AG10803 (cell line): Measurements from ENCODE around the gene HNRNPU.

ENCODE experiments used
- DNase-seq: peaks from one replicate; pipeline ENCODE4 v3.0.0; 2010; ENCODE audit warnings: low read depth
- H3K4me3 ChIP-seq: 2 replicates; pipeline ENCODE4 v1.5.1; 2011; ENCODE audit warnings: mild to moderate bottlenecking, low read length, control low read depth
- TF ChIP-seq, protein P1 (sequence below): conservative IDR thresholded peaks from 2 replicates; pipeline ENCODE4 v1.5.1; 2011; ENCODE audit warnings: mild to moderate bottlenecking, low read length, control low read depth, inconsistent platforms

The HNRNPU gene

GRCh38 chr1:244850099-244850852 is 14.1 kb downstream of the HNRNPU start:
- DNase-seq: no peak
- H3K4me3 ChIP-seq: no peak overlapping the region
- TF ChIP-seq, protein P1, sequence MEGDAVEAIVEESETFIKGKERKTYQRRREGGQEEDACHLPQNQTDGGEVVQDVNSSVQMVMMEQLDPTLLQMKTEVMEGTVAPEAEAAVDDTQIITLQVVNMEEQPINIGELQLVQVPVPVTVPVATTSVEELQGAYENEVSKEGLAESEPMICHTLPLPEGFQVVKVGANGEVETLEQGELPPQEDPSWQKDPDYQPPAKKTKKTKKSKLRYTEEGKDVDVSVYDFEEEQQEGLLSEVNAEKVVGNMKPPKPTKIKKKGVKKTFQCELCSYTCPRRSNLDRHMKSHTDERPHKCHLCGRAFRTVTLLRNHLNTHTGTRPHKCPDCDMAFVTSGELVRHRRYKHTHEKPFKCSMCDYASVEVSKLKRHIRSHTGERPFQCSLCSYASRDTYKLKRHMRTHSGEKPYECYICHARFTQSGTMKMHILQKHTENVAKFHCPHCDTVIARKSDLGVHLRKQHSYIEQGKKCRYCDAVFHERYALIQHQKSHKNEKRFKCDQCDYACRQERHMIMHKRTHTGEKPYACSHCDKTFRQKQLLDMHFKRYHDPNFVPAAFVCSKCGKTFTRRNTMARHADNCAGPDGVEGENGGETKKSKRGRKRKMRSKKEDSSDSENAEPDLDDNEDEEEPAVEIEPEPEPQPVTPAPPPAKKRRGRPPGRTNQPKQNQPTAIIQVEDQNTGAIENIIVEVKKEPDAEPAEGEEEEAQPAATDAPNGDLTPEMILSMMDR: no peak

GRCh38 chr1:244849189-244849866 is 15.0 kb downstream of the HNRNPU start:
- no peak overlapping the region for H3K4me3 ChIP-seq
- no peak for DNase-seq
- TF ChIP-seq, protein P1: no peak

DNA sequence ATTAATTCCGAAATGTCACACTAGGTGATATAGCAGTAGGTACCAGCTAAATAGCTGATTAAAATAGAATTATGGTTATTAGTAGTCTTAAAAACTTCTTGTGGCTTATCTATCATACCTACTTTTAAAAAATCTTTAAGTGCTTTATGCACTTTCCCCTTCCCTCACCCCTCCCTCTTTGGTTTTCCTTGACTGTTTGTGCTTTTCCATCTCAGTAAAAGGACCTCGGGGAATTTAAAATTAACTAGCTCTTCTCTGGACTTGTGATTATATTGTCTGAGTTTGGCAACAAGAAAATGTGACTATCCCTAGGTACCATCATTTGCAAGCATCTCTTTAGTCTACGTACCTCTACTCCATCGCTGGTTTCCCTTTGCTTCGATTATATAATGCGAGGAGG is 17.7 kb downstream of the HNRNPU start:
- no peak for DNase-seq
- no peak overlapping the region for H3K4me3 ChIP-seq
- TF ChIP-seq, protein P1: no peak

DNA sequence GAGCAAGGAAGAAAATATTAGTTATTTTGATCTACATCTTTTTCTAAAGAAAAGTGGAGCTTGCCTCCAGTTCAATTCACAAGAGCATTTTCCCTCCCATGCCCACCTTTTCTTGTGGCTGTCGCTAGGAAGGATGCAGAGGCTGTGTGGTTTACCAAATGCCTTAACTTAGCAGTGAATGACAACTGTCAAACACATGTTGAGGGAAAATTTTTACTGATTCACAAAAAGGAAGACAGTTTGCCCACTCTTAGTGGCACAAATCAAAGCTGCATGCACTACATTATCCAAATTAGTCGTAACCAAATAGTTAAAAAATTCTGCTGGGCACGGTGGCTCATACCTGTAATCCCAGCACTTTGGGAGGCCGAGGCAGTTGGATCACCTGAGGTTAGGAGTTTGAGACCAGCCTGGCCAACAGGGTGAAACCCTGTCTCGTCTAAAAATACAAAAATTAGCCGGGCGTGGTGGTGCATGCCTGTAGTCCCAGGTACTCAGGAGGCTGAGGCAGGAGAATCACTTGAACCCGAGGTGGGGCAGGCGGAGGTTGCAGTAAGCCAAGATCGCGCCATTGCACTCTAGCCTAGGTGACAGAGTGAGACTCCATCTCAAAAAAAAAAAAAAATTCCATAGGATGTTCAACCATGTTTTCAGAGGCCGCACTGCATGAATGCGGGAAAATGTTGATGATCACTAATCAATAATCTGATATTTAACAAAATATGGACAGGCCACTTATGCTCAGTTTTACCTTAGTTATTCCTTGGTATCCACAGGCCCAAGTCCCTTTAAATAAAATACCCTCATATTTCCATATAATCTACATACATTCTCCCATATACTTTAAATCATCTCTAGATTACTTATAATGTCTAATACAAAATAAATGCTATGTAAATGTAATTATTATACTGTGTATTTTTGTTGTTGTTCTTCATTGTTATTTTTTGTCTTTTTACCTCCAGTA is 19.9 kb downstream of the HNRNPU start:
- no peak overlapping the region for H3K4me3 ChIP-seq
- TF ChIP-seq, protein P1: no peak
- no peak for DNase-seq

DNA sequence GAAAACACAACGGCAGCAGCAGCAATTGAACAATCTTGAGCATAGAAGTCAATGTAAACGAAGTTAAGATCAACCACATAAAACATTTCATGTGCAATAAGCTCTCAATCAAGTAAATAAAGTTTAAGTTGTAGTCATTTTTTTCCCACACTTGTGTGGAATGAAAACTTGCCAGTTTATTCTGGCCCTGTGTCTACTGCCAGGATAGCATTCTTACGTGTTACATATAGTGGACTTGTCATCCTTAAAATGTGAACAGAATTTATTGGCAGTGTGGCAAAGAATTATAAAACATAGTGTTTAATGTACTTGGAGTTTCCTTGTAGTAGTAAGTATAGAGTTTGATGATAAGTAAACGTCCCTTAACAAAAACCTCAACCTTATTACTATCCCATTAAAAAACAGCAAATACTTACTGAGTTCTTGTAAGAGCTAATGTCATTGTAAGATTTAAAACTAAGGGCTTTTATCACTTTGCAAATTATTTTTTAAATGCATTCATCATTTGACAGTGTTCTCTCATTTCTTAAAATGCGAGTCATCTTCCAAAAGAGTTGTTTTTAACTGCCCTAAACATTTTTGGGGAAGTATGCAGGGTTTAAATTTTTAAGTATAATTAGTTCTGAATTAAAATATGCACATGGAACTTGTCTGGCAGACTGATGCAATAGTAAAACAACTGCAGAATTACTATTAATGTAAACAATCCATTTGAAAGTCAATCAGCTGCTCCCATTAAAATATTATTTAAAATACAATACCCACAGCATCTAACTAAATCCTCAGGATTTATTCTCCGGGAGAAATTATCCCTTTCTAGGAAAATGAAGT is 21.0 kb downstream of the HNRNPU start:
- H3K4me3 ChIP-seq: no peak overlapping the region
- DNase-seq: peak; percentile 19
- TF ChIP-seq, protein P1: no peak

DNA sequence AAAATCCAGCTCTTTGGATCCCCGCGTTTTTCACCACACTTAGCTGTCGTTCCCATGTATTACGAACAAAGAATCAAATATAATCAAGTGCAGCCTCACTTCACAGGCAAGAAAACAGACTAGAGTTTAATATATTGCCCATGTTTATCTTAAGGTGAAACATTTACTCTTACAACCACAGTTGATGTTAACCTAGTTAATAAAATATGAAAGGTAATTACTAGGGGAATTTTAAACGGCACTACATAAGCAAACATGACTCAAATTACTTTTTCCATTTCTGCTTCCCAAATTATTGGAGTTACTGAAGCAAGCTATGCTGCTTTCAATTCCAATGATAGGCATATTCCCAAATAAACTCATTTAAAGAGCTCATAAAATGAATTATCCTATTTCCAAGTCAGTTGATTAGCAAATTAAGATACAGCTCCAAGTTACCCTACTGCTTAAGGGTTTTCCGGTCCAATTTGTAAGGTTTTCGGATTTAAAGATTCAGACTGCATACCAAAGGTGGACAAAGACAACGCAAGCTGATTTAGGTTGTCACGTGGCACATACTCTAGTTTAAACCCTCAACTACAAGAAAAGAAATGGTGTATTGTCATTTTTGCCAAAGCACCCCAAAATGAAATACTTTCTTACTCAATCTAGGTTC is 22.9 kb downstream of the HNRNPU start:
- TF ChIP-seq, protein P1: no peak
- H3K4me3 ChIP-seq: no peak overlapping the region
- no peak for DNase-seq
